ENCODE results near the gene PLEKHN1.
A peak's percentile ranks its signal among the peaks of the same experiment; 100 is the strongest.
"Not testable (repeated sequence)": the region's sequence is repeated elsewhere in the genome, so short reads cannot be mapped to it uniquely, and the experiment has no call there.

The PLEKHN1 gene

DNA sequence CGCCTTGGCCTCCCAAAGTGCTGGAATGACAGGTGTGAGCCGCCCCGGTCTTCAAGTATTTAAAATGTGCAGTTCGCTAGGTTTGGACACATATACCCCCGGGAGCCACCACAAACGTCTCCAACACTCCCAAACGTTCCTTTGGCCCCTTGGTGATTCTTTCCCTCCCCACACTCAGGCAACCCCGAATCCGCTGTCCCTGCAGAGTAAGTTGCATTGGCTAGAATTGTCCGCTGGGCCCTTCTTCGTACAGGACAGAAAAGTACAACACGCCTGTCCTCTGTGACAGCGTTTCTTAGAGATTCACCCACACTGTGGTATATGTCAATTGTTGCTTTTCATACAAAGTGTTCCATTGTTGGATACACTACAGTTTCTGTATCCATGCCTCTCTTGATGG is 18.8 kb downstream of the PLEKHN1 start:
- peaks cover 0 to 1% (median 0%) of the 10 kb centered on the region in 4 experiments for H3K4me1 ChIP-seq (ENCODE audit: control extremely low read depth in 1 of 4, control insufficient read depth in 4 of 4, insufficient read depth in 4 of 4, low read length in 3 of 4)
- WGBS (ENCODE audit: insufficient coverage) = 82% methylated on average over 13 of the region's 13 CpGs
- POLR2A ChIA-PET = no interaction called here
- no peak overlapping the region for H3K4me3 ChIP-seq (ENCODE audit: control insufficient read depth in 1 of 7, extremely low read depth in 1 of 7, insufficient read depth in 4 of 7, low read depth in 2 of 7, low read length in 6 of 7)
- H3K27me3 ChIP-seq (replicated peaks in 2 of 5; ENCODE audit: control insufficient read depth in 4 of 5, insufficient read depth in 5 of 5, low read length in 4 of 5) = peaks cover 0 to 58% (median 13%) of the 10 kb centered on the region in 5 experiments
- CTCF ChIA-PET = interaction anchor here (1.0 to 6.5 kb wide), 7 partner anchors 8 to 292 kb away, joined by 3 to 58 read pairs (median 4); partner anchors contain the start of gene AGRN
- H3K27ac ChIP-seq (ENCODE audit: insufficient read depth in 1 of 2, low read depth in 1 of 2, low read length in 2 of 2, poor library complexity in 1 of 2, severe bottlenecking in 2 of 2) = no peak overlapping the region
- DNase-seq = no peak
- H3K36me3 ChIP-seq (ENCODE audit: control insufficient read depth in 4 of 4, insufficient read depth in 4 of 4, low read length in 3 of 4) = no peaks in the 10 kb centered on the region
- no peaks in the 10 kb centered on the region for H3K9me3 ChIP-seq (ENCODE audit: control extremely low read depth in 1 of 5, control insufficient read depth in 4 of 5, insufficient read depth in 2 of 5, low read depth in 1 of 5, low read length in 4 of 5)

DNA sequence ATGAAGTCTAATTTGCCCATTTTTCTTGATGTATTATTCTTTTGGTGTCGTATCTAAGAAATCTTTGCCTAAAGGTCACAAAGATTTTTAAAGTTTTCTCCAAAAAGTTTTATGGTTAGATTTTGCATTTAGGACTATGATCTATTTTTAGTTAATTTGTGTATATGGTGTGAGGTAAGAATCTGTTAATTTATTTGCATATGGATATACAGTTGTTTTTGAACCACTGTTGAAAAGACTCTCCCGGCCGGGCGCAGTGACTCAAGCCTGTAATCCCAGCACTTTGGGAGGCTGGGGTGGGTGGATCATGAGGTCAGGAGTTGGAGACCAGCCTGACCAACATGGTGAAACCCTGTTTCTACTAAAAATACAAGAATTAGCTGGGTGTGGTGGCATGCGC is 21.8 kb downstream of the PLEKHN1 start:
- H3K4me3 ChIP-seq (ENCODE audit: control insufficient read depth in 1 of 7, extremely low read depth in 1 of 7, insufficient read depth in 4 of 7, low read depth in 2 of 7, low read length in 6 of 7); H3K27ac ChIP-seq (ENCODE audit: insufficient read depth in 1 of 2, low read depth in 1 of 2, low read length in 2 of 2, poor library complexity in 1 of 2, severe bottlenecking in 2 of 2); H3K36me3 ChIP-seq (ENCODE audit: control insufficient read depth in 4 of 4, insufficient read depth in 4 of 4, low read length in 3 of 4); H3K4me1 ChIP-seq (ENCODE audit: control extremely low read depth in 1 of 4, control insufficient read depth in 4 of 4, insufficient read depth in 4 of 4, low read length in 3 of 4); POLR2A ChIA-PET; DNase-seq: not testable (repeated sequence)
- Histone ChIP-seq H3K27me3 (replicated peaks in 2 of 5; ENCODE audit: control insufficient read depth in 4 of 5, insufficient read depth in 5 of 5, low read length in 4 of 5) (peaks cover 0 to 49% (median 10%) of the 10 kb centered on the region in 5 experiments), H3K9me3 (ENCODE audit: control extremely low read depth in 1 of 5, control insufficient read depth in 4 of 5, insufficient read depth in 2 of 5, low read depth in 1 of 5, low read length in 4 of 5) (peaks cover 0 to 13% (median 3%) of the 10 kb centered on the region in 5 experiments)
- 93% methylated on average over 4 of the region's 5 CpGs for WGBS (ENCODE audit: insufficient coverage)
- CTCF ChIA-PET = interaction anchor here (1.1 kb wide), 1 partner anchor 9 kb away, joined by 3 read pairs; no protein-coding TSS in a partner anchor

DNA sequence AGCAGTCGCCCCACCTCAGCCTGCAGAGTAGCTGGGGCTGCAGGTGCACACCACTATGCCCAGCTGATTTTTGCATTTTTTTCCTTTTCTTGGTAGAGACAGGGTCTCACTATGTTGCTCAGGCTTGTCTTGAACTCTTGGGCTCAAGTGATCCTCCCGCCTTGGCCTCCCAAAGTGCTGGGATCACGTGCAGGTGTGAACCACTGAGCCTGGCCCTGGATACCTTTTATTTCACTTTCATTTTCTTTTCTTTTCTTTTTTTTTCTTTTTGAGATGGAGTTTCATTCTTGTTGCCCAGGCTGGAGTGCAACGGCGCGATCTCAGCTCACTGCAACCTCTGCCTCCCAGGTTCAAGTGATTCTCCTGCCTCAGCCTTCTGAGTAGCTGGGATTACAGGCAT is 25.0 kb downstream of the PLEKHN1 start:
- H3K27ac ChIP-seq (ENCODE audit: insufficient read depth in 1 of 2, low read depth in 1 of 2, low read length in 2 of 2, poor library complexity in 1 of 2, severe bottlenecking in 2 of 2); H3K36me3 ChIP-seq (ENCODE audit: control insufficient read depth in 4 of 4, insufficient read depth in 4 of 4, low read length in 3 of 4); POLR2A ChIA-PET; H3K4me3 ChIP-seq (ENCODE audit: control insufficient read depth in 1 of 7, extremely low read depth in 1 of 7, insufficient read depth in 4 of 7, low read depth in 2 of 7, low read length in 6 of 7); DNase-seq; H3K4me1 ChIP-seq (ENCODE audit: control extremely low read depth in 1 of 4, control insufficient read depth in 4 of 4, insufficient read depth in 4 of 4, low read length in 3 of 4): not testable (repeated sequence)
- WGBS (ENCODE audit: insufficient coverage) = 100% methylated on average over 3 of the region's 6 CpGs
- CTCF ChIA-PET = interaction anchor here (1.0 to 6.5 kb wide), 4 partner anchors 9 to 73 kb away, joined by 4 to 58 read pairs (median 8); partner anchors contain the start of gene PERM1
- Histone ChIP-seq H3K27me3 (replicated peaks in 2 of 5; ENCODE audit: control insufficient read depth in 4 of 5, insufficient read depth in 5 of 5, low read length in 4 of 5) (peaks cover 0 to 49% (median 3%) of the 10 kb centered on the region in 5 experiments), H3K9me3 (ENCODE audit: control extremely low read depth in 1 of 5, control insufficient read depth in 4 of 5, insufficient read depth in 2 of 5, low read depth in 1 of 5, low read length in 4 of 5) (peaks cover 0 to 16% (median 3%) of the 10 kb centered on the region in 5 experiments)

DNA sequence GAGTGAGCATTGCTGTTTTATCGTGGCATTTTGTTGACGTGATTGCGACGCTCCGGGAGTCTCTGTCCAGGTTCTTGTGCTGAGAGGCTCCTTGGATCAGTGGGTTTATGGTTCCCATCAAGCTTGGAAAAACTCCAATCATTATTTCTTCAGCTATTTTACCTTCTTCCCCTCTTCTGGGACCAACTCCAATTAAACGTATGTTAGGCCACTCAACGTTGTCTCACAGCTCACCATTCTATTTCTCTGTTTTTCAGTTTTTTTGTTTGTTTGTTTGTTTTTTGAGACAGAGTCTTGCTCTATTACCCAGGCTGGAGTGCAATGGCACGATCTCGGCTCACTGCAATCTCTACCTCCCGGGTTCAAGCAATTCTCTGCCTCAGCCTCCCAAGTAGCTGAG is 25.6 kb downstream of the PLEKHN1 start:
- CTCF ChIA-PET = interaction anchor here (1.0 to 6.5 kb wide), 3 partner anchors 10 to 72 kb away, joined by 4 to 58 read pairs (median 7); partner anchors contain the start of gene PERM1
- H3K36me3 ChIP-seq (ENCODE audit: control insufficient read depth in 4 of 4, insufficient read depth in 4 of 4, low read length in 3 of 4) = no peaks in the 10 kb centered on the region
- peaks cover 0 to 6% (median 5%) of the 10 kb centered on the region in 4 experiments for H3K4me1 ChIP-seq (ENCODE audit: control extremely low read depth in 1 of 4, control insufficient read depth in 4 of 4, insufficient read depth in 4 of 4, low read length in 3 of 4)
- H3K27ac ChIP-seq (ENCODE audit: insufficient read depth in 1 of 2, low read depth in 1 of 2, low read length in 2 of 2, poor library complexity in 1 of 2, severe bottlenecking in 2 of 2) = no peak overlapping the region
- WGBS (ENCODE audit: insufficient coverage) = 97% methylated on average over 7 of the region's 10 CpGs
- peaks cover 0 to 46% (median 3%) of the 10 kb centered on the region in 5 experiments for H3K27me3 ChIP-seq (replicated peaks in 2 of 5; ENCODE audit: control insufficient read depth in 4 of 5, insufficient read depth in 5 of 5, low read length in 4 of 5)
- POLR2A ChIA-PET = no interaction called here
- peaks cover 0 to 16% (median 3%) of the 10 kb centered on the region in 5 experiments for H3K9me3 ChIP-seq (ENCODE audit: control extremely low read depth in 1 of 5, control insufficient read depth in 4 of 5, insufficient read depth in 2 of 5, low read depth in 1 of 5, low read length in 4 of 5)
- no peak overlapping the region for H3K4me3 ChIP-seq (ENCODE audit: control insufficient read depth in 1 of 7, extremely low read depth in 1 of 7, insufficient read depth in 4 of 7, low read depth in 2 of 7, low read length in 6 of 7)
- no peak for DNase-seq

DNA sequence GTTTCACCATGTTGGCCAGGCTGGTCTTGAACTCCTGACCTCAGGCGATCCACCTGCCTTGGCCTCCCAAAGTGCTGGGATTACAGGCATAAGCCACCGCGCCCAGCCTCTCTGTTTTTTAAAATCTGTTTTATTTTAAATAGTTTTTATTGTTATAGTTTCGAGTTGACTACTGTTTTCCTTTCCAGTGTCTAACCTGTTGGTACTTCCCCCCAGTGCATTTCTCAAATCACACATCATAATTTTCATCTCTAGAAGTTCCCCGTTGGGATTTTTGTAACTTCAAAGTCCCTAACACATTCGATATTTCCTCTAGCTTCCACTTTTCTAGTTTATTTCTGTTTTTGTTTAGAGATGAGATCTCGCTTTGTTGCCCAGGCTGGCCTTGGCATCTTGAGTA is 26.1 kb downstream of the PLEKHN1 start:
- H3K27ac ChIP-seq (ENCODE audit: insufficient read depth in 1 of 2, low read depth in 1 of 2, low read length in 2 of 2, poor library complexity in 1 of 2, severe bottlenecking in 2 of 2) = no peak overlapping the region
- peaks cover 0 to 6% (median 5%) of the 10 kb centered on the region in 4 experiments for H3K4me1 ChIP-seq (ENCODE audit: control extremely low read depth in 1 of 4, control insufficient read depth in 4 of 4, insufficient read depth in 4 of 4, low read length in 3 of 4)
- peaks cover 0 to 16% (median 3%) of the 10 kb centered on the region in 5 experiments for H3K9me3 ChIP-seq (ENCODE audit: control extremely low read depth in 1 of 5, control insufficient read depth in 4 of 5, insufficient read depth in 2 of 5, low read depth in 1 of 5, low read length in 4 of 5)
- CTCF ChIA-PET = interaction anchor here (0.9 to 6.5 kb wide), 4 partner anchors 10 to 72 kb away, joined by 3 to 58 read pairs (median 6); partner anchors contain the start of gene PERM1
- WGBS (ENCODE audit: insufficient coverage) = 100% methylated on average over 1 of the region's 7 CpGs
- no peak overlapping the region for H3K4me3 ChIP-seq (ENCODE audit: control insufficient read depth in 1 of 7, extremely low read depth in 1 of 7, insufficient read depth in 4 of 7, low read depth in 2 of 7, low read length in 6 of 7)
- H3K36me3 ChIP-seq (ENCODE audit: control insufficient read depth in 4 of 4, insufficient read depth in 4 of 4, low read length in 3 of 4) = no peaks in the 10 kb centered on the region
- peaks cover 0 to 51% (median 5%) of the 10 kb centered on the region in 5 experiments for H3K27me3 ChIP-seq (replicated peaks in 2 of 5; ENCODE audit: control insufficient read depth in 4 of 5, insufficient read depth in 5 of 5, low read length in 4 of 5)
- no peak for DNase-seq
- POLR2A ChIA-PET = no interaction called here

DNA sequence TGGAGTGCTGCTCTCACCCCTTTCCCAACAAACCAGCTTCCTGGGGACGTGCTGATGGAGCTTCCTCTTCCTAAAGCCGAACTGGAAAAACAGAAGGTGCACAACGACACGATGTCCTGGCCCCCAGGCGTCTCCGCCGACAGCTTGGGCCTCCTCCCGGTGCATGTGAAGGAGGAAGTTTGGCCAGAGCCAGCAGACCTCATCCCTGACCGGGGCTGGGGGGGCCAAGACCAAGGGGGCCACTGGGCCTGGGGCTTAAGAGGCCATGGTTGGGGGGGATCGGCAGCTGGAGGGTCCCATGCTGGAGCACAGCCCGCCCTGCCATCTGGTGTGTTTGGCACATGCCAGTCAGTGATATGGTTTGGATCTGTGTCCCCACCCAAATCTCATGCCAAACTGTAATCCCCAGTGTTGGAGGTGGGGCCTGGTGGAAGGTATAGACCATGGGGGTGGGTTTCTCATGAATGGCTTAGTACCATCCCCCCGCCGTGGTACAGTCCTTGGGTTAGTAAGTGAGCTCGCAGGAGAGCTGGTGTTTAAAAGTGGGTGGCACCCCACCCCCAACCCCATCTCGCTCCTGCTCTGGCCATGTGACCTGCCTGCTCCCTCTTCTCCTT is 27.2 kb downstream of the PLEKHN1 start:
- Histone ChIP-seq H3K27me3 (replicated peaks in 2 of 5; ENCODE audit: control insufficient read depth in 4 of 5, insufficient read depth in 5 of 5, low read length in 4 of 5) (peaks cover 0 to 61% (median 7%) of the 10 kb centered on the region in 5 experiments), H3K9me3 (ENCODE audit: control extremely low read depth in 1 of 5, control insufficient read depth in 4 of 5, insufficient read depth in 2 of 5, low read depth in 1 of 5, low read length in 4 of 5) (peaks cover 0 to 16% (median 3%) of the 10 kb centered on the region in 5 experiments), H3K4me1 (ENCODE audit: control extremely low read depth in 1 of 4, control insufficient read depth in 4 of 4, insufficient read depth in 4 of 4, low read length in 3 of 4) (peaks cover 0 to 12% (median 11%) of the 10 kb centered on the region in 4 experiments), H3K36me3 (ENCODE audit: control insufficient read depth in 4 of 4, insufficient read depth in 4 of 4, low read length in 3 of 4) (no peaks in the 10 kb centered on the region), H3K4me3 (ENCODE audit: control insufficient read depth in 1 of 7, extremely low read depth in 1 of 7, insufficient read depth in 4 of 7, low read depth in 2 of 7, low read length in 6 of 7) (no peak overlapping the region), H3K27ac (ENCODE audit: insufficient read depth in 1 of 2, low read depth in 1 of 2, low read length in 2 of 2, poor library complexity in 1 of 2, severe bottlenecking in 2 of 2) (no peak overlapping the region)
- ChIA-PET CTCF (interaction anchor here (0.7 to 6.5 kb wide), 4 partner anchors 9 to 71 kb away, joined by 3 to 58 read pairs (median 4); partner anchors contain the start of gene PERM1), POLR2A (interaction anchor here (1.0 kb wide), 1 partner anchor 20 kb away, joined by 3 read pairs; the partner anchor contains the start of gene ISG15)
- 72% methylated on average over 4 of the region's 15 CpGs for WGBS (ENCODE audit: insufficient coverage)
- DNase-seq = peak in 1 of 3 donors; percentile 10

DNA sequence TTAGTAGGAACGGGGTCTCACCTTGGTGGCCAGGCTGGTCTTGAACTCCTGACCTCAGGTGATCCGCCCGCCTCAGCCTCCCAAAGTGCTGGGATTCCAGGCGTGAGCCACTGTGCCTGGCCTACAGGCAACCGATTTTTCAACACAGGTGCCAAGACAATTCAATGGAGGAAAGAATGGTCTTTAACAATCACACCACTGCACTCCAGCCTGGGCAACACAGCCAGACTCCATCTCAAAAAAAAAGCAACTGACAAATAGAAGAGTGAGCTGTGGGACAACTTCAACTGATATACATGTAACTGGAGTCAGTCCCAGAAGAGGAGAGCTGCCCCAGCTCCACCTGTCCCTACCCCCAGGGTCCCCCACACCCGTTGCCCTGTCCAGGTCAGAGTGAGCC is 28.3 kb downstream of the PLEKHN1 start:
- not testable (repeated sequence) for H3K4me3 ChIP-seq (ENCODE audit: control insufficient read depth in 1 of 7, extremely low read depth in 1 of 7, insufficient read depth in 4 of 7, low read depth in 2 of 7, low read length in 6 of 7); DNase-seq; H3K36me3 ChIP-seq (ENCODE audit: control insufficient read depth in 4 of 4, insufficient read depth in 4 of 4, low read length in 3 of 4); H3K27ac ChIP-seq (ENCODE audit: insufficient read depth in 1 of 2, low read depth in 1 of 2, low read length in 2 of 2, poor library complexity in 1 of 2, severe bottlenecking in 2 of 2)
- H3K27me3 ChIP-seq (replicated peaks in 2 of 5; ENCODE audit: control insufficient read depth in 4 of 5, insufficient read depth in 5 of 5, low read length in 4 of 5) = peaks cover 0 to 60% (median 7%) of the 10 kb centered on the region in 5 experiments
- peaks cover 0 to 16% (median 3%) of the 10 kb centered on the region in 5 experiments for H3K9me3 ChIP-seq (ENCODE audit: control extremely low read depth in 1 of 5, control insufficient read depth in 4 of 5, insufficient read depth in 2 of 5, low read depth in 1 of 5, low read length in 4 of 5)
- H3K4me1 ChIP-seq (ENCODE audit: control extremely low read depth in 1 of 4, control insufficient read depth in 4 of 4, insufficient read depth in 4 of 4, low read length in 3 of 4) = peaks cover 0 to 21% (median 20%) of the 10 kb centered on the region in 4 experiments
- ChIA-PET CTCF (interaction anchor here (1.1 to 6.5 kb wide), 3 partner anchors 10 to 13 kb away, joined by 3 to 58 read pairs (median 3); partner anchors contain the start of gene PERM1), POLR2A (interaction anchor here (1.0 kb wide), 2 partner anchors 13 to 19 kb away, joined by 3 read pairs; partner anchors contain the start of gene ISG15)
- 68% methylated on average over 4 of the region's 6 CpGs for WGBS (ENCODE audit: insufficient coverage)

Measured in common myeloid progenitor, CD34-positive (primary cell).